ENCODE measurements around the gene GMPS. TPM values are rescaled to one million over a fixed set of nuclear protein-coding genes. Genes with fewer than 3 reads are reported as not detected.

Gene GMPS
- total and polyA plus RNA-seq, 9 of the 15 experiments (the other 6 are each of a cell fraction or from before 2014, with no cell fraction given) = 73.7 to 282 (median 156) TPM

DNA sequence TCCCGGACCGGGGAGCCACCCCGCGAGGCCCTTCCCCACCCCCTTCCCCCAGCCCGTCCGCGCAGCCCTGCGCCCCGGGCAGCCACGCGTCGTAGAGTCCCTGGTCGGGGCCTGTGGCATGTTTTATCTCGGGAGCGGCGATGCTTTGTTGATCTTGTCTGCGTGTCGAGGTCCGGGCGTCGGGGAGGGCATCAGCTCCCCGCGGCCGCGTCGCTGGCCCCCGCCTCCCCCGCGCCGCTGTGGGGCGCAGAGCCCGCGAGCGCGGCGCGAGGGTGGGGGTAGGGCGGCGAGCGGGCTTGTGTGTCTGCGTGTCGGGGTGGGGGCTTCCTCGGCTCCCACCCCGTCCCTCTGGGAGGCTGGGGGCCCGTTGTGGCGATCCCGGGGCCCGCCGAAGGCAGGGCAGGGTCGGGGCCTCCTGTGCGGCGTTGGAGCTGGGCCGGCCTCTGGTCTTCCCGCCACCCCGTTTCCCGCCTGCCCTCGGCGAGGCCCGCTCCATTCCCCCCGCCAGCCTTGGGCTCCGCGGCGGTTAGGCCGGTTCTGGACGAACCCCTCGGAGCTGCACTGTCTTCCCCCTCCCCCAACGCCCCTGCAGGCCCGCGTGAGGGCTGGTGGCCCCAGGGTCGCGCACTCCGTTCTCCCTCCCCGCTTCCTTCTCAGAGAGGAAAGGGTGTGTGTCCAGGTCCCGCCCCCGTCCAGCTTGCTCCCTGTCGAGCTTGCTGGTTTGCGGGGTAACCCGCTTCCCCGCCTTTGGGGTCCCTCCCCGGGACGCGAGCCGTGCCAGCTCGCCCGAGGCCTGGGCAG is 695 bp downstream of the GMPS start (continued):
- TF ChIP-seq, protein P1, sequence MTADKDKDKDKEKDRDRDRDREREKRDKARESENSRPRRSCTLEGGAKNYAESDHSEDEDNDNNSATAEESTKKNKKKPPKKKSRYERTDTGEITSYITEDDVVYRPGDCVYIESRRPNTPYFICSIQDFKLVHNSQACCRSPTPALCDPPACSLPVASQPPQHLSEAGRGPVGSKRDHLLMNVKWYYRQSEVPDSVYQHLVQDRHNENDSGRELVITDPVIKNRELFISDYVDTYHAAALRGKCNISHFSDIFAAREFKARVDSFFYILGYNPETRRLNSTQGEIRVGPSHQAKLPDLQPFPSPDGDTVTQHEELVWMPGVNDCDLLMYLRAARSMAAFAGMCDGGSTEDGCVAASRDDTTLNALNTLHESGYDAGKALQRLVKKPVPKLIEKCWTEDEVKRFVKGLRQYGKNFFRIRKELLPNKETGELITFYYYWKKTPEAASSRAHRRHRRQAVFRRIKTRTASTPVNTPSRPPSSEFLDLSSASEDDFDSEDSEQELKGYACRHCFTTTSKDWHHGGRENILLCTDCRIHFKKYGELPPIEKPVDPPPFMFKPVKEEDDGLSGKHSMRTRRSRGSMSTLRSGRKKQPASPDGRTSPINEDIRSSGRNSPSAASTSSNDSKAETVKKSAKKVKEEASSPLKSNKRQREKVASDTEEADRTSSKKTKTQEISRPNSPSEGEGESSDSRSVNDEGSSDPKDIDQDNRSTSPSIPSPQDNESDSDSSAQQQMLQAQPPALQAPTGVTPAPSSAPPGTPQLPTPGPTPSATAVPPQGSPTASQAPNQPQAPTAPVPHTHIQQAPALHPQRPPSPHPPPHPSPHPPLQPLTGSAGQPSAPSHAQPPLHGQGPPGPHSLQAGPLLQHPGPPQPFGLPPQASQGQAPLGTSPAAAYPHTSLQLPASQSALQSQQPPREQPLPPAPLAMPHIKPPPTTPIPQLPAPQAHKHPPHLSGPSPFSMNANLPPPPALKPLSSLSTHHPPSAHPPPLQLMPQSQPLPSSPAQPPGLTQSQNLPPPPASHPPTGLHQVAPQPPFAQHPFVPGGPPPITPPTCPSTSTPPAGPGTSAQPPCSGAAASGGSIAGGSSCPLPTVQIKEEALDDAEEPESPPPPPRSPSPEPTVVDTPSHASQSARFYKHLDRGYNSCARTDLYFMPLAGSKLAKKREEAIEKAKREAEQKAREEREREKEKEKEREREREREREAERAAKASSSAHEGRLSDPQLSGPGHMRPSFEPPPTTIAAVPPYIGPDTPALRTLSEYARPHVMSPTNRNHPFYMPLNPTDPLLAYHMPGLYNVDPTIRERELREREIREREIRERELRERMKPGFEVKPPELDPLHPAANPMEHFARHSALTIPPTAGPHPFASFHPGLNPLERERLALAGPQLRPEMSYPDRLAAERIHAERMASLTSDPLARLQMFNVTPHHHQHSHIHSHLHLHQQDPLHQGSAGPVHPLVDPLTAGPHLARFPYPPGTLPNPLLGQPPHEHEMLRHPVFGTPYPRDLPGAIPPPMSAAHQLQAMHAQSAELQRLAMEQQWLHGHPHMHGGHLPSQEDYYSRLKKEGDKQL (CRISPR knock-in tag; IDR thresholded peaks at IDR 0.05; ENCODE audit: borderline replicate concordance) = no peak
- TF ChIP-seq RBFOX2 (IDR thresholded peaks at IDR 0.05; ENCODE audit: low read depth, low read length) (peak; percentile 84), NONO (IDR thresholded peaks at IDR 0.05; ENCODE audit: low read depth in 2 of 2, low read length in 1 of 2) (peak in 1 of 2 experiments; percentile 73; a peak in 3 of 4 replicates), RAD51 (IDR thresholded peaks at IDR 0.05; ENCODE audit: borderline replicate concordance, low read depth) (no peak), ZNF431 (CRISPR knock-in tag; IDR thresholded peaks at IDR 0.05) (no peak), ZNF274 (IDR thresholded peaks at IDR 0.05; ENCODE audit: borderline replicate concordance, low read depth, low read length) (no peak), CXXC5 (CRISPR knock-in tag; IDR thresholded peaks at IDR 0.05) (peak; percentile 73), ETS2 (tag; IDR thresholded peaks at IDR 0.05; ENCODE audit: borderline replicate concordance, poor library complexity, severe bottlenecking) (no peak), ZSCAN32 (CRISPR knock-in tag; IDR thresholded peaks at IDR 0.05) (no peak)
- TF ChIP-seq, protein P2, sequence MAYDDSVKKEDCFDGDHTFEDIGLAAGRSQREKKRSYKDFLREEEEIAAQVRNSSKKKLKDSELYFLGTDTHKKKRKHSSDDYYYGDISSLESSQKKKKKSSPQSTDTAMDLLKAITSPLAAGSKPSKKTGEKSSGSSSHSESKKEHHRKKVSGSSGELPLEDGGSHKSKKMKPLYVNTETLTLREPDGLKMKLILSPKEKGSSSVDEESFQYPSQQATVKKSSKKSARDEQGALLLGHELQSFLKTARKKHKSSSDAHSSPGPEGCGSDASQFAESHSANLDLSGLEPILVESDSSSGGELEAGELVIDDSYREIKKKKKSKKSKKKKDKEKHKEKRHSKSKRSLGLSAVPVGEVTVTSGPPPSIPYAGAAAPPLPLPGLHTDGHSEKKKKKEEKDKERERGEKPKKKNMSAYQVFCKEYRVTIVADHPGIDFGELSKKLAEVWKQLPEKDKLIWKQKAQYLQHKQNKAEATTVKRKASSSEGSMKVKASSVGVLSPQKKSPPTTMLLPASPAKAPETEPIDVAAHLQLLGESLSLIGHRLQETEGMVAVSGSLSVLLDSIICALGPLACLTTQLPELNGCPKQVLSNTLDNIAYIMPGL (CRISPR knock-in tag; IDR thresholded peaks at IDR 0.05) = no peak; the same call in 1 of the 2 replicates
- TF ChIP-seq, protein P3, sequence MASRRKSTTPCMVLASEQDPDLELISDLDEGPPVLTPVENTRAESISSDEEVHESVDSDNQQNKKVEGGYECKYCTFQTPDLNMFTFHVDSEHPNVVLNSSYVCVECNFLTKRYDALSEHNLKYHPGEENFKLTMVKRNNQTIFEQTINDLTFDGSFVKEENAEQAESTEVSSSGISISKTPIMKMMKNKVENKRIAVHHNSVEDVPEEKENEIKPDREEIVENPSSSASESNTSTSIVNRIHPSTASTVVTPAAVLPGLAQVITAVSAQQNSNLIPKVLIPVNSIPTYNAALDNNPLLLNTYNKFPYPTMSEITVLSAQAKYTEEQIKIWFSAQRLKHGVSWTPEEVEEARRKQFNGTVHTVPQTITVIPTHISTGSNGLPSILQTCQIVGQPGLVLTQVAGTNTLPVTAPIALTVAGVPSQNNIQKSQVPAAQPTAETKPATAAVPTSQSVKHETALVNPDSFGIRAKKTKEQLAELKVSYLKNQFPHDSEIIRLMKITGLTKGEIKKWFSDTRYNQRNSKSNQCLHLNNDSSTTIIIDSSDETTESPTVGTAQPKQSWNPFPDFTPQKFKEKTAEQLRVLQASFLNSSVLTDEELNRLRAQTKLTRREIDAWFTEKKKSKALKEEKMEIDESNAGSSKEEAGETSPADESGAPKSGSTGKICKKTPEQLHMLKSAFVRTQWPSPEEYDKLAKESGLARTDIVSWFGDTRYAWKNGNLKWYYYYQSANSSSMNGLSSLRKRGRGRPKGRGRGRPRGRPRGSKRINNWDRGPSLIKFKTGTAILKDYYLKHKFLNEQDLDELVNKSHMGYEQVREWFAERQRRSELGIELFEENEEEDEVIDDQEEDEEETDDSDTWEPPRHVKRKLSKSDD (conservative IDR thresholded peaks at IDR 0.05; ENCODE audit: low read length) = no peak
- TF ChIP-seq, protein P4, sequence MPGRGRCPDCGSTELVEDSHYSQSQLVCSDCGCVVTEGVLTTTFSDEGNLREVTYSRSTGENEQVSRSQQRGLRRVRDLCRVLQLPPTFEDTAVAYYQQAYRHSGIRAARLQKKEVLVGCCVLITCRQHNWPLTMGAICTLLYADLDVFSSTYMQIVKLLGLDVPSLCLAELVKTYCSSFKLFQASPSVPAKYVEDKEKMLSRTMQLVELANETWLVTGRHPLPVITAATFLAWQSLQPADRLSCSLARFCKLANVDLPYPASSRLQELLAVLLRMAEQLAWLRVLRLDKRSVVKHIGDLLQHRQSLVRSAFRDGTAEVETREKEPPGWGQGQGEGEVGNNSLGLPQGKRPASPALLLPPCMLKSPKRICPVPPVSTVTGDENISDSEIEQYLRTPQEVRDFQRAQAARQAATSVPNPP (IDR thresholded peaks at IDR 0.05; ENCODE audit: borderline replicate concordance, insufficient read depth, insufficient read length) = no peak

Measured in K562 (cell line).